ENCODE results near the gene LPAR5. TPM values are rescaled to one million over a fixed set of nuclear protein-coding genes. Genes with fewer than 3 reads are reported as not detected.

The LPAR5 gene
- total RNA-seq, 1 experiment from 2014 or later: 0.22 TPM

- Histone ChIP-seq H3K4me1 (ENCODE audit: insufficient read depth, low read length) (no peaks in the 10 kb centered on the region), H3K23me2 (ENCODE audit: insufficient read length, low read depth, low read length, poor library complexity, severe bottlenecking) (no peaks in the 10 kb centered on the region), H3K4ac (ENCODE audit: low read depth, low read length) (no peak overlapping the region), H3K9ac (ENCODE audit: extremely low read depth, insufficient read length, low read length) (no peak overlapping the region), H3K4me2 (ENCODE audit: insufficient read depth, insufficient read length, low read length) (no peak overlapping the region), H4K5ac (ENCODE audit: insufficient read length, low read depth, low read length) (no peak overlapping the region), H2BK12ac (ENCODE audit: insufficient read length, low read depth, low read length) (no peak overlapping the region), H2BK5ac (ENCODE audit: insufficient read length, low read length) (no peak overlapping the region), H3K56ac (ENCODE audit: insufficient read length, low read depth, low read length) (no peak overlapping the region), H3K79me1 (ENCODE audit: insufficient read depth, low read depth, low read length, poor library complexity, severe bottlenecking) (no peaks in the 10 kb centered on the region), H3K14ac (ENCODE audit: insufficient read depth, low read length) (no peak overlapping the region), H3K18ac (ENCODE audit: insufficient read length, low read depth, low read length) (no peak overlapping the region), H4K8ac (replicated peaks; ENCODE audit: insufficient read length, low read depth, low read length) (no peak overlapping the region), H2BK20ac (ENCODE audit: low read depth, low read length, poor library complexity, severe bottlenecking) (no peak overlapping the region), H3K9me3 (ENCODE audit: control insufficient read depth, low read depth, low read length) (no peaks in the 10 kb centered on the region), H3K27me3 (ENCODE audit: insufficient read depth, low read length) (no peaks in the 10 kb centered on the region), H3K79me2 (ENCODE audit: insufficient read depth, low read length) (no peaks in the 10 kb centered on the region), H3T11ph (ENCODE audit: low read length) (no peak overlapping the region), H3K23ac (ENCODE audit: insufficient read length, low read depth, low read length) (no peak overlapping the region), H3K27ac (ENCODE audit: insufficient read length, low read depth, low read length) (no peak overlapping the region), H2BK15ac (ENCODE audit: low read depth, low read length) (no peak overlapping the region), H2AK5ac (ENCODE audit: insufficient read length, low read length) (no peak overlapping the region), H4K20me1 (ENCODE audit: control insufficient read depth, insufficient read depth, insufficient read length) (no peaks in the 10 kb centered on the region), H2AFZ (ENCODE audit: low read length) (no peak overlapping the region), H2BK120ac (ENCODE audit: low read depth, low read length, poor library complexity, severe bottlenecking) (no peak overlapping the region), H4K91ac (ENCODE audit: insufficient read length, low read depth, low read length) (no peak overlapping the region)
- peaks cover 12 to 61% (median 46%) of the 10 kb centered on the region in 3 experiments for H3K36me3 Mint-ChIP-seq (ENCODE audit: insufficient read depth in 1 of 3, low read depth in 3 of 3)
- H3K4me3 Mint-ChIP-seq: no peak overlapping the region; a peak in 1 of 5 replicates
- H3K9me3 Mint-ChIP-seq: no peaks in the 10 kb centered on the region
- no CpG with 5 or more reads among the region's 12 CpGs for WGBS (ENCODE audit: extremely low coverage, insufficient read length, low lambda C conversion rate)
- TF ChIP-seq CTCF (conservative IDR thresholded peaks at IDR 0.05): no peak; the same call in 1 of the 3 replicates
- no peaks in the 10 kb centered on the region for H3K27me3 Mint-ChIP-seq (ENCODE audit: low read depth)
- DNase-seq: no peak
- no peak overlapping the region for H3K27ac Mint-ChIP-seq
- H3K4me1 Mint-ChIP-seq: no peaks in the 10 kb centered on the region
Observed at GRCh38 chr12:6652391-6652790, 16.6 kb upstream of the LPAR5 start.

All from H9 (cell line).